Amniotic epithelial cell (primary cell): ENCODE results near the gene ADAM15.

Experiments used
- DNase-seq: peaks from one replicate; pipeline ENCODE4 v3.0.0-alpha.2; 2010; ENCODE audit warnings: low read depth

The ADAM15 gene

GRCh38 chr1:155086128-155086741 lies 35.1 kb downstream of the ADAM15 start:
- DNase-seq = peak; percentile 20

GRCh38 chr1:155086856-155087535 lies 35.9 kb downstream of the ADAM15 start:
- DNase-seq = no peak

- DNase-seq = peak; percentile 39
These were observed 40.2 kb downstream of the ADAM15 start for GRCh38 chr1:155091071-155092051.

GRCh38 chr1:155092131-155092530 lies 41.0 kb downstream of the ADAM15 start:
- DNase-seq = no peak

- no peak for DNase-seq
These were observed 41.5 kb downstream of the ADAM15 start for GRCh38 chr1:155092641-155093040.

DNA sequence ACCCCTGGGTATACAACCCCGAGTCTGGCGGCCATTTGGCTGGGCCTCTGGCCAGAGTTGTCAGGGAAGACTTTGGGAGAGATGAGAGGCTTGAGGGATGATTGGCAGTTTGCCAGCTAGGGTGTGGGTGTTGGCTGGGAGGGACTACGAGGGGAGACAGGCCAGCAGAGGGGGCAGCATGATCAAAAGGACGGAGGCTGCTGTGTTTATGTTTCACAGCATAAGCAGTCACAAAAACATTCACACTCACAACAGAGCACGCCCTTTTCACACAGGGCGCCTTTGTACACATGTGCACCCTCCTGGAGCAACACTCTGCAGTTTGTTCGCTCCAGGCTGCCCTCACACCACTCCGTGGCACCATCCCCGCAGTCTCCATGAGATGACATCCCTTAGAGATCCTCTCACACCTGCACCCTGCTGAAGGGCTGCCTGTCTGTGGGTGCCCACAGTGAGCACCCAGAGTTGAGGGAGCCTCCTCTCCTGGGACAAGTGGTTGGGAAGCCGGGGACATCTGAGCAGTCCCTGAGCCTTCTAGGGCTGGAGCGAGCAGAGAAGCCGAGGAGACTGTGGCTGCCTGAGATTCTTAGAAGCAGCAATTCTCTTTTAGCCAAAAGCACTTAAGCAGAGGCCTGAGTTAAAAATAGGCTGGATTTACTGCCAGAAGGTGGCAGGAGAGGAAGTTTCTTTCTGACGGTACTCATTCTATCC lies 43.0 kb downstream of the ADAM15 start:
- peak; percentile 47 for DNase-seq

GRCh38 chr1:155094622-155094948 lies 43.5 kb downstream of the ADAM15 start:
- no peak for DNase-seq

GRCh38 chr1:155099331-155099730 lies 48.2 kb downstream of the ADAM15 start:
- no peak for DNase-seq

DNA sequence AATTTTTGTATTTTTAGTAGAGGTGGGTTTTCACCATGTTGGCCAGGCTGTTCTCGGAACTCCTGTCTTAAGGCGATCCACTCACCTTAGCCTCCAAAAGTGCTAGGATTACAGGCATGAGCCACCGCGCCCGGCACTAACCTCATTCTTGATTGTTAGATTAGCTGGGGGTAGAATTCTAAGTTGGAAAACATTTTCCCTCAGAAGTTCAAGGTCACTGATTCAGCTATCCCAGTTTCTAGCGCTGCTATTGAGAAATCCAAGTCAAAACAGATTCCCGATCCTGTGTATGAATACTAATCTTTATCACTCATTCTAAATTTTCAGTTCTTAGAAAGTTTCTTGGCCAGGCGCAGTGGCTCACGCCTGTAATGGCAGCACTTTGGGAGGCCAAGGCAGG lies 52.2 kb downstream of the ADAM15 start:
- DNase-seq = peak; percentile 63

DNA sequence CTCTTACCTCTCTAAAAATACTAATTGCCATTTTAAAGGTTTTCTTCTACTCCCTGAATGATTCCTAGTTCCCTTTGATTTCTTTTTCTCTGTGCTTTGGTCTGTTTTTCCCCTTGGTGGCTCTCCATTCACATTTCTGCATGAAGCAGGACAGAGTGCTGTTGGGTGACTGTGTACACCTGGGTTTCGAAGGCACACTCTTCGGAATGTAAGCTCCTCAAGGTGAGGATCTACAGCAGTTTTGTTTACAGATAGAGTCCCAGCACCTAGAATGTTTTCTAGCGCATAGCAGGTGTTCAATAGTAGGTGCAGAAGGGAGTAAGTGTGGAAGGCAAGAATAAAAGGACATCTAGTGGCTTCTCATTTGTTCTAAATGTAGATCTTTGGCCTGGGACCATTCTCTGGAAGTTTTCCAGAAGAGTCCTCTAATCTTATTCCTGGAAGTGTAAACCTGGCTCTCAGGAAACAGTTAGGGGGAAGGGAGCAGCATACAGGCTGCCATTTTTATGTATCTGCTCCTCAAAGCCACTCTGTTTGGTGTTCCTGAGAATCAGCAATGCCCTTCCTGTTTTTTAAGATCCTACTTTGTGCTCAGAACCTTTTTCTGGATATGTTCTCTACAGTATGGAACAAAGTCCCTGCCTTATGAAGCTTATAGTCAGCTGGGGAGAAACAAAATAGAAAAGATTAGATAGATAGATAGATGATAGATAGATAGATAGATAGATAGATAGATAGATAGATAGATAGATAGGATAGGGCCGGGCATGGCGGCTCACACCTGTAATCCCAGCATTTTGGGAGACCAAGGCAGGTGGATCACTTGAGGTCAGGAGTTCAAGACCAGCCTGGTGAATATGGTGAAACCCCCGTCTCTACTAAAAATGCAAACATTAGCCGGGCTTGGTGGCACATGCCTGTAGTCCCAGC lies 53.8 kb downstream of the ADAM15 start:
- DNase-seq = no peak

GRCh38 chr1:155105604-155106011 lies 54.5 kb downstream of the ADAM15 start:
- peak; percentile 71 for DNase-seq

DNA sequence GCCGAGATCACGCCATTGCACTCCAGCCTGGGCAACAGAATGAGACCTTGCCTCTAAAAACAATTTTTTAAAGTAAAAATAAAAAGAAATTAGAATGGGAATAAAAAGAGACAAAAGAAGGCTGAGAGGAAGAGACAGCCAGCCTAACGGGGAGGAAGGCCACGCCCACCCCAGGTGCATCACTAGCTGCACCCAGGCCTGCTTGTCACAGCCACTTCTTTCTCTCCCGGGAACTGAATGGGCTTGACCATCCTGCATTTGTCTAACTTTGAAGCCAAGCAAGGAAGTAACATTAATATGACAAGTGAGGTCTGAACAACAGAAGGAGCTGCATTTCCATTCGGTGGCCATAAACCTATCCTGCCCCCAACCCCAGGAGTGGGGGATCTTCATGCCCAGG lies 55.7 kb downstream of the ADAM15 start:
- DNase-seq = no peak

GRCh38 chr1:155107309-155108264 lies 56.5 kb downstream of the ADAM15 start:
- no peak for DNase-seq

- no peak for DNase-seq
These were observed 57.2 kb downstream of the ADAM15 start for GRCh38 chr1:155108296-155108695.

- no peak for DNase-seq
These were observed 59.3 kb downstream of the ADAM15 start for GRCh38 chr1:155110381-155110780.

- DNase-seq = no peak
These were observed 59.7 kb downstream of the ADAM15 start for GRCh38 chr1:155110826-155111225.
